ENCODE results near the gene PLCD3.

Gene PLCD3

GRCh38 chr17:45060797-45061605 is 71.3 kb downstream of the PLCD3 start, which contains the start of gene NMT1:
TSS of gene NMT1 (plus strand) at chr17:45061317. CDS start at chr17:45061330, 13 bp downstream.
- peak; percentile 93 for DNase-seq

GRCh38 chr17:45060382-45060796 is 71.9 kb downstream of the PLCD3 start:
- peak; percentile 3 for DNase-seq

Measured in stimulated activated CD4-positive, alpha-beta T cell treated with anti-CD3 and anti-CD28 coated beads, Interleukin-4, amount 100 ng/mL, for 1 hour (primary cell).